ENCODE data around the gene MED9.
A peak's percentile ranks its signal among the peaks of the same experiment; 100 is the strongest.

MED9 gene

GRCh38 chr17:17503566-17504130 is 26.8 kb downstream of the MED9 start:
- peak in 26 of 51 donors; percentile 12 to 72 (median 40) for DNase-seq

DNA sequence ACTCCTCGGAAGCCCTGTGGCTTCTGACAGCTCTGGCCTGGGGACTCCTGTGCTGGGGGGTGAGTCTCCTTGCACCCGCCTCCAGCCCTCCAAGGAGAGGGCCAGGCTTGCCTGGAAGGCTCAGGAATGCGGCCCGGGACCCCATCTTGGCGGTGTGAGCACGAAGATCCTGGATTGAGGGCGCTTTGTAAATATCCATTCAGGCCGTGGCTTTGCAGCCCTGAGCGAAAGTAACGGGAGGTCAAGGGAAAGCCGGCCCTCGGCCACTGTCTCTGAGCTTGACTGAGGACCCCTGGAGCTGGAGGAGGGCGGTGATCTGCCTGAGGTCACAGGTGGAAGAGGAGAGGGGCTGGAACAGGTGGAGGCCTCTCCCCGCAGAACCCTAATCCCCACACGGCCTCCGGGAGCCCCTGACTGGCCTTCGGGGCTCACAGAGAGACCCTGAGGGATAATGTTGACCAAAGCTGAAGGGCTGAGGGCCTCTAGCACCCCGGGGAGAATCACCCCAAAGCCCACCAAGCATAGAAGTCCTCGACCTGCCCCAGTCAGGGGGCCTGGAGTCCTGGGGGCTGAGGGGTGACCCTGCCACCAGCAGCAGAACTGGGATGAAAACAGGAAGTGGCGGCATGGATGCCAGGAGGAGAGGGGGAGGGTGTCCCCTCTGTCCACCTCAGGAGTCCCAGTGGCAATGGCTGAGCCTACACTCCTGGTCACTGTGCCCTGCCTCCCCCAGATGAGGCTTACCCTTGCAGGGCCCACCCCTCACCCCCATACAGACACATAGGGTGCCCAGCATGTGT is 27.7 kb downstream of the MED9 start:
- DNase-seq = no peak

- DNase-seq = no peak
Measured at GRCh38 chr17:17505151-17505550, 28.4 kb downstream of the MED9 start.

DNA sequence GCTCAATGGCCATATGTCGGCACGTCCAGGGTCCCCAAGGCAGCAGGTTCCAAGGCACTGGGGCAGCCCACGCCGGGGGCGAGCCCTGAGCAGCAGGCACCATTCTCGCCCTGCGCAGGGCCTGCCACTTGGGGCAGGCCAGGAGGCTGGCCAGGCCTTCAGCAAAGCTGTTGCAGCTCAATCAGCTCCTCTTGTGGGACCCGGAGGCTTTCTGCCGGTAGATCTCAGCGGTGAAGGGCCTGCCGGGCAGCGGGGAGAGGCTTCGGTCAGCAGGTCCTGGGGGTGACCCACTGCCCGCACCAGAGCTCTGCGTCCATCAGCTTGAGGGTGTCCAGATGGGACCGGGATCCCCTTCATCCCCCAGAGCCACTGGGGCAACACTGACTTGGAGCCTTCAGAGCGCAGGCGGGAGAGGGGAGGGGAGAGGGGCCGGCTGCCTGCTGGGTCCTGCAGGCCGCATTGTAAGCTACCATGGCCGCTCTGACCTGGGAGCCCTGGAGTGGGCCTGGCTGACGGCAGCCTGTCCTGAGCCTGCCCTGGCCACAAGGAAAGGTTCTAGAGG is 28.9 kb downstream of the MED9 start:
- DNase-seq = no peak

GRCh38 chr17:17506181-17506741 is 29.5 kb downstream of the MED9 start:
- DNase-seq = peak in 27 of 51 donors; percentile 11 to 64 (median 38)

DNA sequence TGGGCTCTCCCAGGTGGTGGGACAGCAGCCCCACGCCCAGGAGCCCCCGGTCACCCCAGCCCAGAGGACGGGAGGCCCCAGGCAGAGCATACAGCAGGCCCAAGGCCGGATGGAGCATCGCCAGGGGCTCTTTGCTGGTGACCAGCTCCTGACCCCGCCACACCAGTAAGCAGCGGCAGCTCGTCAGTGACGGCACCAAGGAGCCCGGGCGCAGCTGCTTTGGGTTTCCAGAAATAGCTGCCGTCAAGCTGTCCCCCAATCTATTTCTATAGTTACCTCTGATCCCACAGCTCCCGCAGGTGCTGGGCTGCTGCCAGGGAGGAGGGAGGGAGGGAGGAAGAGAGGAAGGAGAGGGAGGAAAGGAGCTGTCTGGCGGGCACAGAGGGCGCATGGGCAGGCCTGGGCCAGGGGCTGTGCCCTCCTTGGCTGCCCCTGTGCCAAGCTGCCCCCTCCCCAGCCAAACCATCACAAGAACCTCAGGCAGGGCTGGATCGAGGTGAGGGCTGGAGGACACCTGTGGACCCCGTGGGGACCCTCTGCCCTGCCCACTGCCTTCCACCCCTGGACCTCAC is 30.2 kb downstream of the MED9 start:
- DNase-seq = peak in 26 of 51 donors; percentile 14 to 67 (median 37)

DNA sequence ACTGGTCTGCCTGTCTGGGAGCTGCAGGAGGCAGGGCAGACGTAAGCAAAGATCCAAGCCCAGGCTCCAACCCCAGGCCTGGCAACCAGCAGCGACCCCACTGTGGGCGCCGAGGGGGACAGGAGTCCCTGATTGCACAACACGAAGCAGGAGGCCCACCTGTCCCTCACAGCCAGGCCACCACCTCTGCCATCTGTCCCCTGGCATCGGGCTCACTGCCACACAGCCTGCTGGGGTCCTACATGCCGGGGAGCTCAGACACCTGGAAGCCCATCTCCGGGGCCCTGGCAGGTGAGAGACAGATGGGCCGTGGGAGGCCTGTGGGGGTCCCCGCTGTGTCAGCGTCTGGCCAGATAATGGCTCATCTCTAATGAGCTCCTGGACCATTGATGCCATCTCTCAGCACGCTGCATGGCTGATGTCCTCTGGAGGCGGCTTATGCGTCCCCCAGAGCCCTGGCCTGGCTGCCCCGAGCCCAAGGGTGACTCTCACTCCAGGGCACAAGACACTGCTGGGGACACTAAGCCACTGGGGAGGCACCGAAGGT is 30.7 kb downstream of the MED9 start:
- DNase-seq = no peak

- no peak for DNase-seq
Measured at GRCh38 chr17:17508019-17508535, 31.3 kb downstream of the MED9 start.

DNA sequence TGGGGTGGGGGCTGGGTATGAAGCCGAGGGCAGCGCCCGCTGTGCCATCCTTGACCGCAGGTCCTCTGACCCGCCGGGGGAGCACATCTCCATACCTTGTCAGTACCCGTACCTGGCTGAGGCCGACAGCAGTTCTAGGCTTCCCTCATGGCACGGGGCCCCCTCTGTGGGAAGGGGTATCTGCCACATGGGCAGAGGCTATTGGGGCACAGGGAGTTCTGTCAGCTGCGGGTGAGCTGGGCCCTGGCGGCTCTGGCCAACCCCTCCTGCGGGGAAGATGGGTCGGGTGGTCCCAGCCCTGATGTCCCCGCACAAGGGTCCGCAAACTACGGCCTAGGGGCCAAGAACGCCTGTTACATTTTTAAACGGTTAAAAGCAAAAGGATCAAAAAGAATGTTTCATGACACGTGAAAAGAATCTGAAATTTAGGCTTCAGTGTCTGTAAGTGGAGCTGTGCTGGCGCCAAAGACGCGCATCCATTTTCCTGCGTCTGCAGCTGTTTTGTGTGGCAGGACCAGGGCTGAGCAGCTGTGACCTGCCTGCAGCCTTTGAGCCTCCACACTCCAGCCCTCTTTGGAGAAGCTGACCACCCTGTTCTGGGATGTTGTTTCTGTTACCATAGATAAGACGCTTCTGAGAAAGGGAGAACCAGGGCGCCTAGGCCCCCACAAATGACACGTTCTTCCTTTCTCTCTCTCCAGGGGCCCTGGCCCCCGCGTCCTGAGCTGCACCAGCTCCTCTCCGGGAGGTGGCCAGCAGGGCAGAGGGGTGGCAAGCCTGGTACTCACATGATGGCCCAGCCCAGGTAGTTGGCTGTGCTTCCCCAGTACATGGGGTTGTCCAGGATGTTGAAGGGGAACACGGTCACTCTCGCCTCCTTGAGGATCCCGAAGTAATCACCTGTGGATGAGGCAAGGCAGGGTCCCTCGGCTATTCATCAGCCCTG is 32.1 kb downstream of the MED9 start:
- no peak for DNase-seq

DNA sequence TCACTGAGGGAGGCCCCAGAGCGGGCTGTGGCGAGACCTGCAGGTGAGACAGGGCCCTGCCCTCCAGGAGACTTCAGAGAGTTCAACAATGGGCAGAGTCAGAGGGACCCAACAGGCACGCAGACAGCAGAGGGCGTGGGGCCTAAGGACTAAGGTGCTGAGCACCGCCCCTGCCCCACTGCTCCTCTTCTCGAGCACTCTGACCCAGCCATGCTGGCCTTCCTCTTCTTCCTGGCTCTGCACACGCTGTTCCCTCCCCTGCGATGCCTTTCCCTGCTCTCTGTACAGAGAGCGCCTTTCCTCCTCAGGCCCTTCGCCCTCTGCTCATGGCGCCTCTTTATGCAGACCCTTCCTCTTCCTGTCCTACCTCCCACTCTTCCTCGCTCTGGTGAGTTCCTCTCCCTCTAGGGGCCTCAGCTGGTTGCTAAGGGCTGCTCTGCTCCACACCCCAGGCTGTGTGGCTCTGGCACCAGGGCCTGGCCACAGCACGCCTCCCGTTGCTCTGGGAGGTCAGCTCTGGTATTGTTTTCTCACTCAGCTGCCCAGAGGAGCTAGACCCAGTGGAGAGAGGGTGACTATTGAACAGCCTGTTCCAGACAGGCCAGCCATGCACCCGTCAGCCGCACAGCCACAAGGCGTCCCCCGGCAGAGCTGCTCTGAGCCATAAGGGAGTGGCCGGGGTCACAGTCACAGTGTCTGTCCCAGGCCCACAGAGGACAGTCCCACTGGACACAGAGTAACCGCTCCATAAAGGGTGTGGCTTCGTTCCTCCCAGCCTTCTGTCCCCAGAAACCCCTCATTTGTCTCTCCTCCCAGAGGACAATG is 33.0 kb downstream of the MED9 start:
- DNase-seq = no peak

DNA sequence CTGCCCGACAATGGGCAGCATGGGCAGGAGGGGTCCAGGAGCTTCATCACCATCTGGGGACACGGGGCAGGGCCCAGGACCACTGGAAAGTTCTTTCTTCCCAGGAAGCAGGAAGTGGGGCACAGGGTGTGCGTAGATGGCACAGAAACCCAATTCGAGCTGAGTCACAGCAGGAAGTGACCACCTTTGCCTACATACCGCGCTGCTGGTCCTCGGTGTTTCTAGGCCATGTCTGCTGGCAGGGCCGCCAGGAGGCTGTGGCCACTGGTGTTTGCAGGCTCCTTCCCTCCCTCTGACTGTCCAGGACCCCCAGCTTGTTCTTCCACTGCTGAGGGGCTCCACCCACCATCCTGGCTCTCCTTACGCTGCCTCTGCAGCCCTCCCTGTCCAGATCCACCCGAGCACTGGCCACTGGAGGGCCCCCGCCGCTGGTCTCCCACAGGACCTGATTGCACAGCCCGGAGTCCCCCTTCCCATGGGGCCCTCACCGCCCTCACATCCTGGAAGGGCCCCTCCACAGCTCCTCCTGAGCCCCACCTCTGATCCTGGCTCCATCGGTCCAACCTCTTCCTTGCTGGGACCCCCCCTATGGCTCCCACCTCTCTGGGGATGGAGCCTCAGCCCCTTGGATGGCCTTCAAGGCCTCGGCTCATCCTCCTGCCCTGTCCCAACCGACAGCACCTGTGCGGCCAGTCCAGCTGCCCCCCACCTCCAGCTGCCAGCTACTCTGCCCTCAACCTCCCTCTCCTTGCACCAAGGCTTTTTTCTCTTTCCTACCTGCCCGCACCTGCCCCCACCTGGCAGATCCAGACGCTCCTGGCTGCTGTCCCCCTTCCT is 33.9 kb downstream of the MED9 start:
- no peak for DNase-seq

DNA sequence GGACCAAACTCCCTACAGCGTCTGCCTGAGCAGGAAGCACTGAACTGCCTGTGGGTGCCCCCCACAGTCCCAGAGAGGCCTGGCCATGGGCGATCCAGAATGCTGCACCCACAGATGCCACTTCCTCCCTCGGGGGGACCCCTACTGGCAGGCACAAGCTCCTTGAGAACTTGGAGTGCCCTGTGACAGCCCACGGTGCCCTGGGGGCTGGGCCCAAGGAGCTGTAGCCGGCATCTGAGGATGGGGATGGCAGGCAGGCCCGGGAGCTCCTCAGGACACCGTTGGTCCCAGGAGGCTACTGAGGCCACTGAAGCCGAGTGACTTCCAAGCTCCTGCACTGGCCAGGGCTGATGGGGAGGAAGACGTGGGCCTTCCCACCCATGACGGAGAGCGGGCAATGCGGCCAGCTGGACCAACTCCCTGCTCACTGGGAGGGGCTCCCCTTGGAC is 34.5 kb downstream of the MED9 start:
- no peak for DNase-seq

- peak in 2 of 51 donors; percentile 21 to 27 for DNase-seq
Measured at GRCh38 chr17:17511881-17512858, 35.4 kb downstream of the MED9 start.

DNA sequence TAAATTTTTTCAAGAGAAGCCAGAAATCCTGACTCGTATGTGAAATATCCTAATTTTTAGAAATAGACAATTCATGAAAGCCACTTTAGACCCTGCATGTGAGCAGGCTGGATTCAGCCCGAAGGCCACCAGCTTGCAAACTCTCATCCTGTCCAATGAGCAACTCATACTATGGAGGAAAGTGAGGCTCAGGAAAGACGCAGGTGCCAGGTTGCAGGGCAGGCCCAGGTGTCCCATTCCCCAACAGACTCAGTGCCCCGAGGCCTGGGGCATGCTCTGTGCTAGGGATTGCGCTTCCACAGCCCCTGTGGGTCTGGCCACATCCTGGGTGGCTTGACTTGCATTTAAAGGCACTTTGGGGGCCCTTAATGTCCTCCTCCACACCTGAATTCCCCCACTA is 36.1 kb downstream of the MED9 start:
- no peak for DNase-seq

DNA sequence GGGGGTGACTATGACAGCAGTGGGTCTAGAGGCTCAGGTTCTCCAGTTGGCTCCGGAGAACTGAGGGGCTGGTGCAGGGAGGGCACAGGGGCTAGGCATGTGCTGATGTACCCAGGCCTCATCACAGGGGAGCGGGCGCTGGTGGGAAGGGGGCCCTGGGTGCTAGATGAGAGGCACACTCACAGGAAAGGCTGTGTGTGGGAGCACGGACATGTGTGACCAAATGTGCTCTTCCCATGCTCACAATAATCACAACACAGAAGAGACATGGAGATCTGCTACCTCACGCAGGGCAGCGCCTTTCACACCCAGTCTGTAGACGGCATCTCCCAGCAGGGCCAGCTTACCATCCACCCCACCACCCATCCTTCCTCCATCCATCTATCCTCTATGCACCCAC is 36.8 kb downstream of the MED9 start:
- DNase-seq = no peak

- DNase-seq = no peak
Measured at GRCh38 chr17:17514361-17514992, 37.7 kb downstream of the MED9 start.

Measured in hypothalamus (tissue), 51 donors.